Thymus (tissue), 11 donors: ENCODE measurements around the gene GRIK3. TPM values are rescaled to one million over a fixed set of nuclear protein-coding genes. Genes with fewer than 3 reads are reported as not detected.

Source experiments
- DNase-seq, 9 donors: peaks; one replicate each; pipeline ENCODE4 v3.0.0-alpha.2; 2013; ENCODE audit warnings: low spot score in 9 of 9, low read depth in 6 of 9, missing footprints in 1 of 9
- H3K27ac ChIP-seq, 2 donors: one replicate each; pipeline ENCODE4 v1.5.1; 2013; ENCODE audit warnings: control low read depth in 1 of 2, low read depth in 1 of 2, low read length in 1 of 2, mild to moderate bottlenecking in 1 of 2, moderate library complexity in 1 of 2
- H3K27me3 ChIP-seq, 2 donors: one replicate each; pipeline ENCODE4 v1.5.1; 2013; ENCODE audit warnings: low read length in 1 of 2; ENCODE audit not compliant: control insufficient read depth in 2 of 2, insufficient read depth in 1 of 2
- H3K36me3 ChIP-seq, 2 donors: one replicate each; pipeline ENCODE4 v1.5.1; 2013; ENCODE audit warnings: low read length in 1 of 2, mild to moderate bottlenecking in 1 of 2, moderate library complexity in 1 of 2; ENCODE audit not compliant: control insufficient read depth in 2 of 2, insufficient read depth in 2 of 2
- H3K4me1 ChIP-seq, 2 donors: one replicate each; pipeline ENCODE4 v1.5.1; 2013; ENCODE audit warnings: low read length in 2 of 2; ENCODE audit not compliant: control insufficient read depth in 2 of 2, insufficient read depth in 2 of 2
- H3K4me3 ChIP-seq, 2 donors: one replicate each; pipeline ENCODE4 v1.5.1; 2013; ENCODE audit warnings: low read length in 2 of 2, control low read depth in 1 of 2, mild to moderate bottlenecking in 1 of 2
- H3K9me3 ChIP-seq, 2 donors: one replicate each; pipeline ENCODE4 v1.5.1; 2013; ENCODE audit warnings: low read length in 1 of 2, mild to moderate bottlenecking in 1 of 2; ENCODE audit not compliant: control insufficient read depth in 2 of 2, insufficient read depth in 1 of 2
- WGBS: extraction: QIAGEN DNeasy Blood & Tissue Kit; methylation state at CpG from one replicate; pipeline ENCODE4 v1.1.7; 2013; 5-methylcytosine and 5-hydroxymethylcytosine counted together
- polyA plus RNA-seq: library from polyadenylated mRNA; stranded (reverse); fragments of 200-250 nt; gene quantifications from one replicate; pipeline ENCODE4 v1.2.3, GENCODE V29; 2013
- total RNA-seq: library from RNA; stranded (reverse); fragments of 120-200 nt; gene quantifications from one replicate; pipeline ENCODE4 v1.2.4, GENCODE V29; 2013
- donor health status: healthy.

Gene GRIK3
- total and polyA plus RNA-seq, 2 donors = 0.05 to 0.16 TPM

GRCh38 chr1:37038227-37039093, 4.1 kb upstream of the GRIK3 start:
- no peak overlapping the region for H3K27ac ChIP-seq
- DNase-seq = no peak
- no peaks in the 10 kb centered on the region for H3K4me1 ChIP-seq
- H3K36me3 ChIP-seq = no peaks in the 10 kb centered on the region
- peaks cover 37 to 62% of the 10 kb centered on the region in 2 donors for H3K27me3 ChIP-seq
- H3K9me3 ChIP-seq = no peaks in the 10 kb centered on the region
- WGBS = 23% methylated on average over 16 of the region's 16 CpGs
- H3K4me3 ChIP-seq = no peak overlapping the region

- Histone ChIP-seq H3K36me3 (no peaks in the 10 kb centered on the region), H3K9me3 (no peaks in the 10 kb centered on the region), H3K27ac (no peak overlapping the region), H3K4me1 (no peaks in the 10 kb centered on the region), H3K27me3 (peaks cover 45 to 69% of the 10 kb centered on the region in 2 donors), H3K4me3 (no peak overlapping the region)
- WGBS = 10% methylated on average over 15 of the region's 15 CpGs
- DNase-seq = no peak
Observed at GRCh38 chr1:37037690-37038089, 3.4 kb upstream of the GRIK3 start.

DNA sequence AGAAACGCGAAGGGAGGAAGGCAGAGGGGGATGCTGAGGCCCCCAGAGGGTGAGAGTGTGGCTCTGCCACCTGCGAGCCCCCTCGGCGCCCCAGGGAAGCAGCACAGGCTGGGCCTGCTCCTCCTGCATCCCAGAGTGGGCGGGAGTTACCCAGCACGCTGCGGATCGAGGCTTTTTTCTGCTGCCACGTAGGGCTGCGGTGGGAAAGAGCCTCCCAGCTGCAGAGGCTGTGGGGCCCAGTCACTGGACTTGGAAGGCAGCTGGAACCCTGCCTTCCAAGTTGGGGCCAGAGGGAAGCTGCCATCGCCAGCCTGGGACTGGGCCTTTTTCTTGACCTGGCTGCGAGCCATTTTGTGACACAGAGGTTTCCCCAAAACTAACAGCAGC, 2.3 kb upstream of the GRIK3 start:
- Histone ChIP-seq H3K9me3 (no peaks in the 10 kb centered on the region), H3K4me1 (no peaks in the 10 kb centered on the region), H3K4me3 (no peak overlapping the region), H3K36me3 (no peaks in the 10 kb centered on the region), H3K27me3 (peaks cover 55 to 78% of the 10 kb centered on the region in 2 donors), H3K27ac (no peak overlapping the region)
- DNase-seq = no peak
- WGBS = 13% methylated on average over 13 of the region's 13 CpGs

- Histone ChIP-seq H3K27me3 (peaks cover 61 to 83% of the 10 kb centered on the region in 2 donors), H3K4me1 (no peaks in the 10 kb centered on the region), H3K9me3 (no peaks in the 10 kb centered on the region), H3K4me3 (no peak overlapping the region), H3K36me3 (no peaks in the 10 kb centered on the region), H3K27ac (no peak overlapping the region)
- no peak for DNase-seq
- WGBS = 2% methylated on average over 20 of the region's 20 CpGs
Observed at GRCh38 chr1:37035796-37036666, 1.7 kb upstream of the GRIK3 start.

DNA sequence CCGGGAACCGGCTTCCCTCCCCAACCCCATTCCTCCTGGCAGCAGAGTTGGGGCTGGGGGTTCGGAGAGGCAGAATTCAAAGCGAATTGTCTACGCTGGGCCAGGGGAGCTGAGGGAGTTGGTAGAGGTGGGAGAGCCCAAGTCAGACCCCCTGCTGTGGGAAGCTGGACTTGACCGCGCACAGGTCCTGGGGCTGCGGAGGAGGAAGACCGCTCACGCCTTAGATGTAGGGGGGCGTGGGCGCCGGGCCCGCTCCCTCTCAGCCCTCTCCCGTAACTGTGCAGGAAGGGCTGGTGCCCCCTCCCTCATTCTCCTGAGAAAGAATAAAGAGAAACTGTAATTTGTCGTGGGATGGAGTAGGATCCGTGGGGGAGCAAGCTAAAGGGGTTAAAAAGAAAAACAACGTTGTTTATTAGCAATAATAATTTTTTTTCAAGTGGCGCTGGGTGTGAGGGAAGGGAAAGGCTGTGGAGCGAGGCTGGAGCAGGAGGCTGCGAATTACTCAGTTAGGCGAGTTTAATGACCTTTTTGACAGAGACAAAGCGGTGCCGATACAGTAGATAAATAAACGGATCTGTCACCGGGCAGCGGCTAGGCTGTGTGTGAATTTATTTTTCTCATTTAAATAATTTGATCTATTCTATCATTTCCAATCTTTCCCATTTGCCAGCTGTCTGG, 838 bp upstream of the GRIK3 start:
- no peaks in the 10 kb centered on the region for H3K36me3 ChIP-seq
- WGBS = 8% methylated on average over 27 of the region's 27 CpGs
- no peak overlapping the region for H3K27ac ChIP-seq
- peaks cover 65 to 87% of the 10 kb centered on the region in 2 donors for H3K27me3 ChIP-seq
- no peaks in the 10 kb centered on the region for H3K9me3 ChIP-seq
- H3K4me3 ChIP-seq = no peak overlapping the region
- H3K4me1 ChIP-seq = no peaks in the 10 kb centered on the region
- DNase-seq = no peak

DNA sequence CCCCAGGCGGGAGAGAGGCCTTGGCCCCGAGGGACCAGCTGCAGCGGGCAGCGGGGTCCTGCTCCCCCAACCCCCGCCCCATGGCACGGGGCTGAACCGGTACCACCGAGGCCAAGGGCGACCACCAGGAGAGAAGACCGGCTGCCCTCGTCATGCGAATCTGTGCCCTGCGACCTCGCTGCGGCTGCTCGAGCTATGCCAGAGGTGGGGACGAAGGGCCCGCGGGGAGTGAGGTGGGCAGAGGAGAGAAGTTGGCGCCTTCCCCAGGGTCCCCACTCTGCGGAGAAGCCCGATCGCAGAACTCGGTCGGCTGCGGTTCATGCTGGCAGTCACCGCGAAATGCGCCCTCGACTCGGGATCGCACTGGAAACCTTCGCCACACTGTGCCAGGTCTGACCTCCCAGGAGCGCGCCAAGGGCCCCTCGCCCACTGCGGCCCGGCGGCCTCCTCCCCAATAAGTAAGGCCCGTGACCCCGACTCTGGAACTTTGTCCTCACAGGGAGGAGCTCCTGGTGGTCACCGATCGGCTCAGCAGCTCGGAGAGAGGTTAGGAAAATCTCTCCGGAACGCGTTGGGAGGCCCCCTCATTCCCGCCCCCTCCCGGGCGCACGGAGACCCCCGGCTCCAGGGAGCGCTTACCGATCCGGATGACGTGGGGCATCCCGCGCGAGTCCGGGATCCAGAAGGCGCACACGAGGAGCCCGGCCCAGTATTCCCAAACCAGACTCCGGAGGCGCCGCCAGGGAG, 787 bp downstream of the GRIK3 start:
- H3K27ac ChIP-seq = no peak overlapping the region
- no peak for DNase-seq
- H3K4me1 ChIP-seq = no peaks in the 10 kb centered on the region
- H3K36me3 ChIP-seq = no peaks in the 10 kb centered on the region
- 4% methylated on average over 66 of the region's 66 CpGs for WGBS
- H3K27me3 ChIP-seq = peaks cover 64 to 89% of the 10 kb centered on the region in 2 donors
- H3K4me3 ChIP-seq = no peak overlapping the region
- H3K9me3 ChIP-seq = no peaks in the 10 kb centered on the region

GRCh38 chr1:37032660-37033354, 1.5 kb downstream of the GRIK3 start:
- Histone ChIP-seq H3K27me3 (peaks cover 64 to 81% of the 10 kb centered on the region in 2 donors), H3K4me1 (no peaks in the 10 kb centered on the region), H3K36me3 (no peaks in the 10 kb centered on the region), H3K27ac (no peak overlapping the region), H3K4me3 (no peak overlapping the region), H3K9me3 (no peaks in the 10 kb centered on the region)
- WGBS = 4% methylated on average over 60 of the region's 60 CpGs
- DNase-seq = no peak

DNA sequence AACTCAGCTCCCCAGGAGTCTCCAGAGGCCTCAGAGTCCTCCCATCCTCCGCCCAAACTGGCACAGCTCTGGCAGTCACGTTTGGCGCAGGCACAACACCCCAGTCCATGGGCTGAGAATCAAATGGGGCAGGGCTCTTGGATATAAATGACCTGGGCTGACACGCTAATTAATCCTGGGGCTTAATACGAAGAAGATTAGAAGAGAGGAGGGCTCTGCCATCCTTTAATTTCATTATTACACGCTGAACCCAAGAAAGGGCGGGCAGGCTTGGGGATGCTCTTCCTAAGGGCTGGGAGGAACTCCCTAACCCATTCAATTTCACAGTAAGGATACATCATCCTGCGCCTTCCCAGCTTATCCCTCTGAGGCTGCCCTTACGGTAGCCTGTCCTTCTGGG, 2.4 kb downstream of the GRIK3 start:
- H3K4me1 ChIP-seq = no peaks in the 10 kb centered on the region
- no peak overlapping the region for H3K27ac ChIP-seq
- H3K27me3 ChIP-seq = peaks cover 63 to 73% of the 10 kb centered on the region in 2 donors
- H3K9me3 ChIP-seq = no peaks in the 10 kb centered on the region
- WGBS = 37% methylated on average over 9 of the region's 9 CpGs
- no peaks in the 10 kb centered on the region for H3K36me3 ChIP-seq
- no peak for DNase-seq
- no peak overlapping the region for H3K4me3 ChIP-seq
